ENCODE measurements around the gene EMX1.
A peak's percentile ranks its signal among the peaks of the same experiment; 100 is the strongest.

GRCh38 chr2:72979896-72980295 is 62.6 kb downstream of the EMX1 start:
- TF ChIP-seq CTCF (IDR thresholded peaks at IDR 0.05; ENCODE audit: insufficient read depth, low read length) (no peak), GABPA (IDR thresholded peaks at IDR 0.05; ENCODE audit: low read depth) (no peak; the same call in 1 of the 2 replicates), POLR2AphosphoS5 (IDR thresholded peaks at IDR 0.05; ENCODE audit: low read depth) (peak; percentile 60)
